Lower leg skin (tissue), 3 donors: ENCODE measurements around the gene HOXA1.

Source experiments
- CTCF ChIP-seq, 3 donors: fragments of 450-650 bp; IDR thresholded peaks; one replicate each; pipeline ENCODE4 v1.5.1; 2016; ENCODE audit warnings: antibody characterized with exemption in 3 of 3, mild to moderate bottlenecking in 3 of 3, moderate library complexity in 2 of 3
- POLR2A ChIP-seq, 2 donors: fragments of 450-650 bp; IDR thresholded peaks; one replicate each; pipeline ENCODE4 v1.6.1; 2016 to 2017; ENCODE audit warnings: antibody characterized with exemption in 2 of 2, mild to moderate bottlenecking in 1 of 2, moderate library complexity in 1 of 2

GRCh38 chr7:27115221-27116026 lies 19.6 kb upstream of the HOXA1 start:
- TF ChIP-seq CTCF (IDR thresholded peaks at IDR 0.05): no peak
- TF ChIP-seq POLR2A (IDR thresholded peaks at IDR 0.05): no peak
